Vagina (tissue), 2 donors: ENCODE results near the gene IGFN1. TPM values are rescaled to one million over a fixed set of nuclear protein-coding genes. Genes with fewer than 3 reads are reported as not detected.

Experiments
- DNase-seq, 2 donors: peaks; one replicate each; pipeline ENCODE4 v3.0.0-alpha.2; 2017; ENCODE audit errors: extremely low spot score in 2 of 2
- H3K27ac ChIP-seq: fragments of 200-600 bp; sonication (generic); one replicate; pipeline ENCODE4 v1.5.1; 2019
- H3K27me3 ChIP-seq: fragments of 200-600 bp; sonication (generic); one replicate; pipeline ENCODE4 v1.5.1; 2019
- H3K36me3 ChIP-seq, 2 donors: fragments of 200-600 bp; sonication (generic); one replicate each; pipeline ENCODE4 v1.5.1; 2017 to 2019
- H3K4me1 ChIP-seq: fragments of 200-600 bp; sonication (generic); one replicate; pipeline ENCODE4 v1.5.1; 2019
- H3K4me3 ChIP-seq, 2 donors: fragments of 200-600 bp; sonication (generic); 1 replicate in 1 of 2; 2 replicates in 1 of 2; pipeline ENCODE4 v1.5.1; 2016 to 2019
- H3K9me3 ChIP-seq: fragments of 200-600 bp; sonication (generic); one replicate; pipeline ENCODE4 v1.5.1; 2019
- POLR2A ChIP-seq, 2 donors: fragments of 450-650 bp; IDR thresholded peaks; one replicate each; pipeline ENCODE4 v1.6.1; 2017; ENCODE audit warnings: antibody characterized with exemption in 2 of 2, mild to moderate bottlenecking in 2 of 2, moderate library complexity in 2 of 2
- POLR2AphosphoS5 ChIP-seq, 2 donors: sonication (generic); formaldehyde crosslinking; IDR thresholded peaks; one replicate each; pipeline ENCODE4 v1.9.0; 2017; ENCODE audit warnings: antibody characterized with exemption in 2 of 2, mild to moderate bottlenecking in 2 of 2, low read depth in 1 of 2; ENCODE audit not compliant: insufficient read depth in 1 of 2
- intact Hi-C: fragments of 100-400 bp; cut with DNase I; formaldehyde crosslinking; loops from one replicate; pipeline ENCODE4 v1.15.1; 2023
- total RNA-seq: library from RNA; depleted of rRNA; stranded (reverse); fragments of >200 nt; gene quantifications from one replicate; pipeline ENCODE4 v1.2.3, GENCODE V29; 2016
- TF ChIP-seq, protein P1 (sequence below), 3 experiments: fragments of 450-650 bp in 2 of 3; fragments of 200-600 bp in 1 of 3; sonication (generic) in 1 of 3; IDR thresholded peaks; one replicate each; pipeline ENCODE4 v1.5.1; 2017 to 2019; ENCODE audit warnings: antibody characterized with exemption in 3 of 3, mild to moderate bottlenecking in 2 of 3, moderate library complexity in 2 of 3

IGFN1 gene
- total RNA-seq, 1 donor from 2014 or later = not detected

DNA sequence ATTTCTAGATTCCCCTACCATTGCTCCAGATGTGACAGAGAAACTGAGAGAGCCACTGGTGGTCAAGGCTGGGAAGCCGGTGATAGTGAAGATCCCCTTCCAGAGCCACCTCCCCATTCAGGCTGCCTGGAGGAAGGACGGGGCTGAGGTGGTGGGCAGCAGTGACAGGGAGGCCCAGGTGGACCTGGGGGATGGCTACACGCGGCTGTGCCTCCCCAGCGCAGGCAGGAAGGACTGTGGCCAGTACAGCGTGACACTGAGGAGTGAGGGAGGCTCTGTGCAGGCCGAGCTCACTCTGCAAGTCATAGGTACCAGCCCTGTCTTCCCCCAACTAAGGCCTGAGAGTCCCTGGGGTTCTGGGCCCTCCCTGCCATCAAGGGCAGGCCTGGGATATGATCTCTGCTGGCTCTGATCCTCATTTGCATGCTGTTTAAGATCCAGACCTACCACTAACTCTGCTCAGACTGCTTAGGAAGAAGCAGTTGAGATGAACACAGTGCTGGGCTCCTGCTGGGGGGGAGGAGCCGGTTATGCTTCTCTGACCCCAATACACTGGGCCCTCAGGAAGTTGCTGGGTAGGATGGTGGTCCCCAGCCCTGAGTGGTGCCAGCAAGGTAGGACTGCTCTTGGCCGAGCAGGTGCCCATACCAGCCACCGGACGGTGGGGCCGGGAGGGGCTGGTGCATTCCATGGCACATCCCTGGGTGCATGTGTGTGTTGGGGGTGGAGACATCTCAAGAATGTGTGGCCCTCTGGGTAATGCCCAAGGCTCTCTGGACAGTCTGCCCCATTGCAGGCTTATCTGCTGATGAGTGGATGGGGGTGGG is 25.1 kb downstream of the IGFN1 start:
- Histone ChIP-seq H3K4me1 (no peaks in the 10 kb centered on the region), H3K4me3 (no peak overlapping the region), H3K27ac (no peak overlapping the region), H3K36me3 (no peaks in the 10 kb centered on the region), H3K9me3 (no peaks in the 10 kb centered on the region), H3K27me3 (no peaks in the 10 kb centered on the region)
- no peak for DNase-seq
- TF ChIP-seq, protein P1, sequence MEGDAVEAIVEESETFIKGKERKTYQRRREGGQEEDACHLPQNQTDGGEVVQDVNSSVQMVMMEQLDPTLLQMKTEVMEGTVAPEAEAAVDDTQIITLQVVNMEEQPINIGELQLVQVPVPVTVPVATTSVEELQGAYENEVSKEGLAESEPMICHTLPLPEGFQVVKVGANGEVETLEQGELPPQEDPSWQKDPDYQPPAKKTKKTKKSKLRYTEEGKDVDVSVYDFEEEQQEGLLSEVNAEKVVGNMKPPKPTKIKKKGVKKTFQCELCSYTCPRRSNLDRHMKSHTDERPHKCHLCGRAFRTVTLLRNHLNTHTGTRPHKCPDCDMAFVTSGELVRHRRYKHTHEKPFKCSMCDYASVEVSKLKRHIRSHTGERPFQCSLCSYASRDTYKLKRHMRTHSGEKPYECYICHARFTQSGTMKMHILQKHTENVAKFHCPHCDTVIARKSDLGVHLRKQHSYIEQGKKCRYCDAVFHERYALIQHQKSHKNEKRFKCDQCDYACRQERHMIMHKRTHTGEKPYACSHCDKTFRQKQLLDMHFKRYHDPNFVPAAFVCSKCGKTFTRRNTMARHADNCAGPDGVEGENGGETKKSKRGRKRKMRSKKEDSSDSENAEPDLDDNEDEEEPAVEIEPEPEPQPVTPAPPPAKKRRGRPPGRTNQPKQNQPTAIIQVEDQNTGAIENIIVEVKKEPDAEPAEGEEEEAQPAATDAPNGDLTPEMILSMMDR (IDR thresholded peaks at IDR 0.05) = no peak
- TF ChIP-seq POLR2AphosphoS5 (IDR thresholded peaks at IDR 0.05; ENCODE audit: insufficient read depth in 1 of 2, low read depth in 1 of 2) (no peak), POLR2A (IDR thresholded peaks at IDR 0.05) (no peak)
- intact Hi-C loops = no loop called here

DNA sequence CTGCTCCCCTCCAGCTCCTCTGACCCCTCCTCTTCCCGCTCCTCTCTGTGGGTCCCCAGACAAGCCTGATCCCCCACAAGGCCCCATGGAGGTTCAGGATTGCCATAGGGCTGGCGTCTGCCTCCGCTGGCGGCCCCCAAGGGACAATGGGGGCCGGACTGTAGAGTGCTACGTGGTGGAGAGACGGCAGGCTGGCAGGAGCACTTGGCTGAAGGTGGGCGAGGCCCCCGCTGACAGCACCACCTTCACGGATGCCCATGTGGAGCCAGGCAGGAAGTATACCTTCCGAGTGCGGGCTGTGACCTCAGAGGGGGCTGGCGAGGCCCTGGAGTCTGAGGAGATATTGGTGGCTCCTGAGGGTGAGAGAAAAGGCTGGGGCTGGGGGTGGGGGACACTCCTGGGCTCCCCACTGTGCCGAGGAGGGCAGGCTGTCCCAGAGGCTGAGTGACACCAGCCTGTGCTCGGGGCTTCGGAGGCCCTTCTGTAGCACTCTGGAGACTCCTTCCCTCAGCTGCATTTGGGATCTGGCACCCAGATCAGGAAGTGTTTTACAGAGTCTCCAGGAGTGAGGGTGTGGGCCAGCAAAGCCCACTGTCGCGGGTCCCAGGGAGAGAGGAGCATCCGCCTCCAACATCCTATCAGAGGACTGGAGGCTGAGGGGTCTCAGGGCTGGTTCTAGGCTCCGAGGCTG is 25.9 kb downstream of the IGFN1 start:
- H3K27me3 ChIP-seq = no peaks in the 10 kb centered on the region
- H3K4me3 ChIP-seq = no peak overlapping the region

DNA sequence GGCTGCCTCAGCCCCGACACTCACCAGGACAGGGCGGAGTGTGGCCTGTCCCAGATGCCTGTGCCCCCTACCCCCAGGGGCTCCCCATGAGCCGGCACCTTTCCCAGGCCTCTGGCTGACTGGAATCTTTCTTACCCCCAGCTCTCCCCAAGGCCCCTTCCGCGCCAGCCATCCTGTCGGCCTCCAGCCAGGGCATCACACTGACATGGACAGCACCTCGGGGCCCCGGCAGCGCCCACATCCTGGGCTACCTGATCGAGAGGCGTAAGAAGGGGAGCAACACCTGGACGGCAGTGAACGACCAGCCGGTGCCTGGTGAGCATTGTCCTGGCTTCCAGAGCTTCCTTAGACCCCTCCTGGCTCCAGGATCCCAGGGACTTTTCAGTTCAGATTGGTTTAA is 26.5 kb downstream of the IGFN1 start:
- intact Hi-C loops = no loop called here

More for the DNA sequence above, 25.9 kb downstream of the IGFN1 start:
- DNase-seq = no peak
- no peak for TF ChIP-seq POLR2A (IDR thresholded peaks at IDR 0.05)
- TF ChIP-seq, protein P1 (IDR thresholded peaks at IDR 0.05) = no peak
- no peak for TF ChIP-seq POLR2AphosphoS5 (IDR thresholded peaks at IDR 0.05; ENCODE audit: insufficient read depth in 1 of 2, low read depth in 1 of 2)
- Histone ChIP-seq H3K9me3 (no peaks in the 10 kb centered on the region), H3K27ac (no peak overlapping the region), H3K36me3 (no peaks in the 10 kb centered on the region), H3K4me1 (no peaks in the 10 kb centered on the region)
- intact Hi-C loops = no loop called here

DNA sequence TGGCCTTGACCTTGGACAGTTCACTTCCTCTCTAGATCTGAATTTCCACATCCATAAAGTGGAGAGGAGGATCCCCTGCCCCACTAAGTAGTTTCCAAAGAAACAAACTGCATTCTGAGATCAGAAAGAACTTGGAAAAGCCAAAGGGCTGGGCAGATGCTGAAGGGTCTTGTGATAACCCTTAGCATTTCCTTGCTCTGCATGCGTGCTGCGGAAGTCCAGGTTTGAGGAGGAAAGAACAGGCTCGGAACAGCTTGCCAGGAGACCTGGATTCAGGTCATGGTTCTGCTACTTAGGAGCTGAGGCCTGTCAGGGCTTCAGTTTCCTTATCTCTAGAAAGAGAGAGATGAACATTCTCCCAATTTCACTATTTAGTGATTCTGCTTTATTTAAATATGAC is 27.2 kb downstream of the IGFN1 start:
- H3K27ac ChIP-seq = no peak overlapping the region
- intact Hi-C loops = no loop called here
- no peaks in the 10 kb centered on the region for H3K27me3 ChIP-seq
- peak in 1 of 2 donors; percentile 40 for DNase-seq
- H3K4me3 ChIP-seq = no peak overlapping the region
- H3K4me1 ChIP-seq = no peaks in the 10 kb centered on the region
- no peaks in the 10 kb centered on the region for H3K36me3 ChIP-seq
- TF ChIP-seq, protein P1 (IDR thresholded peaks at IDR 0.05) = no peak
- no peak for TF ChIP-seq POLR2AphosphoS5 (IDR thresholded peaks at IDR 0.05; ENCODE audit: insufficient read depth in 1 of 2, low read depth in 1 of 2)
- H3K9me3 ChIP-seq = no peaks in the 10 kb centered on the region

More for the DNA sequence above, 26.5 kb downstream of the IGFN1 start:
- DNase-seq = peak in 1 of 2 donors; percentile 72
- no peaks in the 10 kb centered on the region for H3K27me3 ChIP-seq
- no peaks in the 10 kb centered on the region for H3K36me3 ChIP-seq
- H3K4me3 ChIP-seq = no peak overlapping the region
- no peaks in the 10 kb centered on the region for H3K4me1 ChIP-seq
- no peaks in the 10 kb centered on the region for H3K9me3 ChIP-seq
- H3K27ac ChIP-seq = no peak overlapping the region
- TF ChIP-seq, protein P1 (IDR thresholded peaks at IDR 0.05) = no peak
- TF ChIP-seq POLR2A (IDR thresholded peaks at IDR 0.05) = no peak
- TF ChIP-seq POLR2AphosphoS5 (IDR thresholded peaks at IDR 0.05; ENCODE audit: insufficient read depth in 1 of 2, low read depth in 1 of 2) = no peak

DNA sequence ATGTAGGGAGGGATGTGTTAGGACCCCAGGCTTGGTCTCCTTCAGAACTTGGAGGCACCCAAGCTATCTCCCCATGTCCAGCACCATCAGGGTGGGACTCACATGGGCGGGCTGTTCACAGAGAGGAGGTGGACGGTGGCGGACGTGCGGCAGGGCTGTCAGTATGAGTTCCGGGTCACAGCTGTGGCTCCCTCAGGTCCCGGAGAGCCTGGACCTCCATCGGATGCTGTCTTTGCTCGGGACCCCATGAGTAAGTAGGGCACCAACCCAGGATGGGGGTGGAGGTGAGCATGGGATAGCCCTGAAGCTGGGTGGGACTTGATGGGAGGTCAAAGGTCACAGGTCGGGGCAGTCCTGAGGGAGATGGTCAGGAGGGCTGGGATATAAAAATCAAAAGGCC is 27.8 kb downstream of the IGFN1 start:
- H3K36me3 ChIP-seq = no peaks in the 10 kb centered on the region
- no peaks in the 10 kb centered on the region for H3K9me3 ChIP-seq
- H3K4me1 ChIP-seq = no peaks in the 10 kb centered on the region
- no peak overlapping the region for H3K4me3 ChIP-seq
- intact Hi-C loops = no loop called here
- TF ChIP-seq POLR2A (IDR thresholded peaks at IDR 0.05) (no peak), POLR2AphosphoS5 (IDR thresholded peaks at IDR 0.05; ENCODE audit: insufficient read depth in 1 of 2, low read depth in 1 of 2) (no peak)
- TF ChIP-seq, protein P1 (IDR thresholded peaks at IDR 0.05) = no peak
- peak; percentile 79 to 88 for DNase-seq
- H3K27ac ChIP-seq = no peak overlapping the region
- H3K27me3 ChIP-seq = no peaks in the 10 kb centered on the region
